Endodermal cell (in vitro differentiated cells): ENCODE measurements around the gene COASY. TPM values are rescaled to one million over a fixed set of nuclear protein-coding genes. Genes with fewer than 3 reads are reported as not detected.
"Not testable (repeated sequence)": the region's sequence is repeated elsewhere in the genome, so short reads cannot be mapped to it uniquely, and the experiment has no call there.

Source experiments
- DNase-seq: peaks from one replicate; pipeline ENCODE4 v3.0.0-alpha.2; 2017
- H3K27ac ChIP-seq: 2 replicates; pipeline ENCODE4 v1.5.1; 2013; ENCODE audit warnings: mild to moderate bottlenecking, low read depth, low read length, moderate library complexity
- H3K27me3 ChIP-seq: 2 replicates; pipeline ENCODE4 v1.6.1; 2013; ENCODE audit warnings: mild to moderate bottlenecking, low read length, moderate library complexity; ENCODE audit not compliant: insufficient read depth, control insufficient read depth, poor library complexity, severe bottlenecking
- H3K36me3 ChIP-seq: 2 replicates; pipeline ENCODE4 v1.7.0; 2013; ENCODE audit warnings: mild to moderate bottlenecking, low read length, moderate library complexity; ENCODE audit not compliant: control insufficient read depth, insufficient read depth
- H3K4me1 ChIP-seq: one replicate; pipeline ENCODE4 v1.7.0; 2013; ENCODE audit warnings: low read length; ENCODE audit not compliant: control insufficient read depth, insufficient read depth
- H3K4me3 ChIP-seq: 2 replicates; pipeline ENCODE4 v1.5.1; 2013; ENCODE audit warnings: mild to moderate bottlenecking, low read length, moderate library complexity
- H3K9ac ChIP-seq: 2 replicates; pipeline ENCODE4 v1.6.1; 2013; ENCODE audit warnings: mild to moderate bottlenecking, low read length, moderate library complexity; ENCODE audit not compliant: poor library complexity, severe bottlenecking; ENCODE audit errors: extremely low read depth
- H3K9me3 ChIP-seq: 2 replicates; pipeline ENCODE4 v1.6.1; 2013; ENCODE audit warnings: mild to moderate bottlenecking, low read length, moderate library complexity; ENCODE audit not compliant: control insufficient read depth
- H3K27ac Mint-ChIP-seq: 2 replicates; pipeline ENCODE4 v1.8.0; 2020; ENCODE audit warnings: mixed read lengths
- H3K27me3 Mint-ChIP-seq: 2 replicates; pipeline ENCODE4 v1.8.0; 2021; ENCODE audit warnings: mild to moderate bottlenecking, mixed read lengths; ENCODE audit not compliant: insufficient read depth
- H3K36me3 Mint-ChIP-seq: 2 replicates; pipeline ENCODE4 v1.8.0; 2020; ENCODE audit warnings: low read depth, mixed read lengths
- H3K4me1 Mint-ChIP-seq: 2 replicates; pipeline ENCODE4 v1.8.0; 2020; ENCODE audit warnings: mixed read lengths
- H3K4me3 Mint-ChIP-seq: 2 replicates; pipeline ENCODE4 v1.8.0; 2020; ENCODE audit warnings: mild to moderate bottlenecking, moderate library complexity, mixed read lengths
- H3K9me3 Mint-ChIP-seq: 2 replicates; pipeline ENCODE4 v1.8.0; 2020; ENCODE audit warnings: mild to moderate bottlenecking, mixed read lengths
- WGBS, 2 experiments: methylation state at CpG; one replicate each; pipeline versions ENCODE4 v1.1.5 to v1.1.7; 2013; ENCODE audit warnings: missing lambda C conversion rate in 2 of 2, mixed read lengths in 1 of 2; ENCODE audit not compliant: insufficient coverage in 1 of 2, insufficient read length in 1 of 2; 5-methylcytosine and 5-hydroxymethylcytosine counted together
- total RNA-seq, 2 donors: library from RNA; stranded (reverse); fragmentation: NEBNext Ultra II Directional in 1 of 2; extraction: Animal tissue kit (Norgen Biotek cat#: 25700) in 1 of 2; gene quantifications; 2 replicates in 1 of 2; 3 replicates in 1 of 2; pipeline ENCODE4 v1.2.1, GENCODE V29; 2021
- TF ChIP-seq, protein P1 (sequence below): fragments of 200-600 bp; sonication (generic); conservative IDR thresholded peaks from 2 replicates; pipeline ENCODE4 v1.5.0; 2021; ENCODE audit warnings: antibody characterized with exemption, mild to moderate bottlenecking

Gene COASY
- total RNA-seq, 2 donors from 2014 or later, result 97.7 to 99.4 TPM

- peak within 1 kb of the TSS; percentile 90 for H3K4me3 ChIP-seq
- H3K27ac ChIP-seq, result peak within 1 kb of the TSS; percentile 81
- Mint-ChIP-seq H3K27ac (peak within 1 kb of the TSS; percentile 94), H3K27me3 (no peaks in the 10 kb centered on the region), H3K4me1 (peaks cover 12% of the 10 kb centered on the region), H3K36me3 (peaks cover 21% of the 10 kb centered on the region), H3K9me3 (no peaks in the 10 kb centered on the region), H3K4me3 (peak within 1 kb of the TSS; percentile 91)
- peaks cover 25% of the 10 kb centered on the region for H3K36me3 ChIP-seq
- H3K9me3 ChIP-seq, result no peaks in the 10 kb centered on the region
- peak within 1 kb of the TSS; percentile 79 for H3K9ac ChIP-seq
- no peaks in the 10 kb centered on the region for H3K27me3 ChIP-seq
- DNase-seq, result peak; percentile 100
- no peaks in the 10 kb centered on the region for H3K4me1 ChIP-seq
- 0 to 1% methylated on average over 28 to 66 of the region's 66 CpGs for WGBS, 2 experiments
- TF ChIP-seq, protein P1, sequence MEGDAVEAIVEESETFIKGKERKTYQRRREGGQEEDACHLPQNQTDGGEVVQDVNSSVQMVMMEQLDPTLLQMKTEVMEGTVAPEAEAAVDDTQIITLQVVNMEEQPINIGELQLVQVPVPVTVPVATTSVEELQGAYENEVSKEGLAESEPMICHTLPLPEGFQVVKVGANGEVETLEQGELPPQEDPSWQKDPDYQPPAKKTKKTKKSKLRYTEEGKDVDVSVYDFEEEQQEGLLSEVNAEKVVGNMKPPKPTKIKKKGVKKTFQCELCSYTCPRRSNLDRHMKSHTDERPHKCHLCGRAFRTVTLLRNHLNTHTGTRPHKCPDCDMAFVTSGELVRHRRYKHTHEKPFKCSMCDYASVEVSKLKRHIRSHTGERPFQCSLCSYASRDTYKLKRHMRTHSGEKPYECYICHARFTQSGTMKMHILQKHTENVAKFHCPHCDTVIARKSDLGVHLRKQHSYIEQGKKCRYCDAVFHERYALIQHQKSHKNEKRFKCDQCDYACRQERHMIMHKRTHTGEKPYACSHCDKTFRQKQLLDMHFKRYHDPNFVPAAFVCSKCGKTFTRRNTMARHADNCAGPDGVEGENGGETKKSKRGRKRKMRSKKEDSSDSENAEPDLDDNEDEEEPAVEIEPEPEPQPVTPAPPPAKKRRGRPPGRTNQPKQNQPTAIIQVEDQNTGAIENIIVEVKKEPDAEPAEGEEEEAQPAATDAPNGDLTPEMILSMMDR, result peak; percentile 58
Measured at GRCh38 chr17:42609182-42609813, 47.4 kb downstream of the COASY start, which contains the start of the genes RETREG3 and TUBG1. RETREG3 (minus strand) TSS chr17:42609374; CDS start chr17:42609324, 50 bp downstream. TUBG1 (plus strand) TSS chr17:42609683; CDS start chr17:42609738, 55 bp downstream.

DNA sequence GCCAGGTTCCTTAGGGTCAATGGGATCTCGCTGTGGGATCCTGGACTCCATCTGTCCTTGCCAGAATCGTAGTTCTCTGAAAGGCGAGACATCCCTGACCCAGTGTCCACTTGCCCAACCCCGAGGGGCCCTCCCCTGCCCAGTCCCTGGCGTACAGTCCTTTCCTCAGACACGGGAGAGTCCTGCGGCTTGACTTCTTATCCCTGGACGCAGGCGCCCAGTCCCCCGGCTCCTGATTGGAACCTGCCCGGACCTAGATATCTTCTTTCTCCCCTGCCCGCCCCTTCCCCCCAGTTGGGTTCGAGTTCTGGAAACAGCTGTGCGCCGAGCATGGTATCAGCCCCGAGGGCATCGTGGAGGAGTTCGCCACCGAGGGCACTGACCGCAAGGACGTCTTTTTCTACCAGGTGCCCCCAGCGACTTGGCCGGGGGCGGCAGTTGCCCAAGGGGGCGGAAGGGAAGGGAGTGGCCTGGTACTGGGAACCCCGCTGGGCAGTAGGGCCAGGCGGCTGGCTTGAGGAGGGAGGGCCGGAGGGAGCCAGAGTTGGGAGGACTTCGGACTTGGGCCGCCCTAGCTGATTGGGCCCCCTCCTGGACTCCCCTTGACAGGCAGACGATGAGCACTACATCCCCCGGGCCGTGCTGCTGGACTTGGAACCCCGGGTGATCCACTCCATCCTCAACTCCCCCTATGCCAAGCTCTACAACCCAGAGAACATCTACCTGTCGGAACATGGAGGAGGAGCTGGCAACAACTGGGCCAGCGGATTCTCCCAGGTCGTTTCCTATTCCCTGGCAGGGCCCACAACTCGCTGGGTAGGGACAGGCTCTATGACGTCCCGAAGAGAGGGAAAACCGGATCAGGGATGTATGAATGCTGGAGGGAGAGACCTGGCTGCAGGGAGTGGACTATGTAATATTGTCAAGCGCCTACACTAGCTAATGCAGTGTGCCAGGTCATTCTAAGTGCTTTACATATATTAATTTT, 48.2 kb downstream of the COASY start:
- peak overlapping the region; percentile 39 for H3K27ac ChIP-seq
- not testable (repeated sequence) for H3K4me1 ChIP-seq, H3K27me3 Mint-ChIP-seq, H3K9me3 Mint-ChIP-seq, H3K4me1 Mint-ChIP-seq, H3K9me3 ChIP-seq, H3K27me3 ChIP-seq
- H3K27ac Mint-ChIP-seq, result peak overlapping the region; percentile 89
- peak; percentile 84 for DNase-seq
- H3K36me3 ChIP-seq, result peaks cover 32% of the 10 kb centered on the region
- peaks cover 28% of the 10 kb centered on the region for H3K36me3 Mint-ChIP-seq
- peak overlapping the region; percentile 91 for H3K4me3 Mint-ChIP-seq
- H3K4me3 ChIP-seq, result peak overlapping the region; percentile 90
- peak overlapping the region; percentile 68 for H3K9ac ChIP-seq
- WGBS, 2 experiments, result 0 to 17% methylated on average over 5 to 32 of the region's 42 CpGs

DNA sequence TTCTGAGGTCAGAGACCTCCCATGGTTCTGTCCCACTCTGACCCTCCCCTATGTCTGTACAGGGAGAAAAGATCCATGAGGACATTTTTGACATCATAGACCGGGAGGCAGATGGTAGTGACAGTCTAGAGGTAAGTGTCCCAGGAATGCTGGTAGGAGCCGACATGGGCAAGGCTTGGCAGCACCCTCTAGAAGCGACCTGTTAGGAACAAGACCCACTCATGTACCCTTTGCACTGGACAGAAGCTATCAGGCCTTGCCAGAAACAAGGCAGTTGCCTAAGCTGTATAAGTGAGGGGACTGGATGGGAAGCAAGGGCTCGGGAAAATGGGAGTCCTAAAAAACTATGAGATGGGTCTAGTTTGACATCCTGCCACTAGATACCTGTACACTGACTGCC, 50.1 kb downstream of the COASY start:
- peaks cover 43% of the 10 kb centered on the region for H3K36me3 ChIP-seq
- H3K27me3 ChIP-seq, result no peaks in the 10 kb centered on the region
- Mint-ChIP-seq H3K36me3 (peaks cover 37% of the 10 kb centered on the region), H3K9me3 (no peaks in the 10 kb centered on the region), H3K4me3 (no peak overlapping the region), H3K27ac (no peak overlapping the region), H3K4me1 (peaks cover 10% of the 10 kb centered on the region), H3K27me3 (no peaks in the 10 kb centered on the region)
- no peak overlapping the region for H3K9ac ChIP-seq
- no peak overlapping the region for H3K4me3 ChIP-seq
- H3K9me3 ChIP-seq, result no peaks in the 10 kb centered on the region
- TF ChIP-seq, protein P1, result no peak
- H3K27ac ChIP-seq, result no peak overlapping the region
- DNase-seq, result no peak
- WGBS, 2 experiments, result 94 to 99% methylated on average over 4 of the region's 4 CpGs
- H3K4me1 ChIP-seq, result no peaks in the 10 kb centered on the region
